ENCODE results near the gene PREX1. TPM values are rescaled to one million over a fixed set of nuclear protein-coding genes. Genes with fewer than 3 reads are reported as not detected.

PREX1 gene
- total RNA-seq, 1 donor from 2014 or later: 78.2 TPM

DNA sequence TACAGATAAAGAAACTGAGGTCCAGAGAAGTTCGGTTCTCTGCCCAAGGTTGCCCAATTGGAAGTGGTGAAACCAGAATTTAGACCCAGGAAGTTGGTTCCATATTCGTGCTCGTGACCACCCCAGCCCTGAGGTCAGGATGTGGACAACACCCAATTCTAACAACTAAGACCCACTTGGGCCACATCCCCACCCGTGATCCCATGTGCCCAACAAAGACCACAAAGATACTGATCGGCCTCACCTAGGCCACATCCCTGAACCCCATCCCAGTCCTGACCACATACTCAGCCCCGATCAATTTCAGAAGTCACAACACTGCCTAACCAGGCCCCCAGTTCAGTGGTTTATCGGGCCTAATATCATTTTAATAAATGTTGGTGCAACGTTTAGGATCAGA is 138.4 kb downstream of the PREX1 start:
- no peaks in the 10 kb centered on the region for H3K27me3 ChIP-seq (ENCODE audit: low read depth)
- TF ChIP-seq, protein P1, sequence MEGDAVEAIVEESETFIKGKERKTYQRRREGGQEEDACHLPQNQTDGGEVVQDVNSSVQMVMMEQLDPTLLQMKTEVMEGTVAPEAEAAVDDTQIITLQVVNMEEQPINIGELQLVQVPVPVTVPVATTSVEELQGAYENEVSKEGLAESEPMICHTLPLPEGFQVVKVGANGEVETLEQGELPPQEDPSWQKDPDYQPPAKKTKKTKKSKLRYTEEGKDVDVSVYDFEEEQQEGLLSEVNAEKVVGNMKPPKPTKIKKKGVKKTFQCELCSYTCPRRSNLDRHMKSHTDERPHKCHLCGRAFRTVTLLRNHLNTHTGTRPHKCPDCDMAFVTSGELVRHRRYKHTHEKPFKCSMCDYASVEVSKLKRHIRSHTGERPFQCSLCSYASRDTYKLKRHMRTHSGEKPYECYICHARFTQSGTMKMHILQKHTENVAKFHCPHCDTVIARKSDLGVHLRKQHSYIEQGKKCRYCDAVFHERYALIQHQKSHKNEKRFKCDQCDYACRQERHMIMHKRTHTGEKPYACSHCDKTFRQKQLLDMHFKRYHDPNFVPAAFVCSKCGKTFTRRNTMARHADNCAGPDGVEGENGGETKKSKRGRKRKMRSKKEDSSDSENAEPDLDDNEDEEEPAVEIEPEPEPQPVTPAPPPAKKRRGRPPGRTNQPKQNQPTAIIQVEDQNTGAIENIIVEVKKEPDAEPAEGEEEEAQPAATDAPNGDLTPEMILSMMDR (IDR thresholded peaks at IDR 0.05): no peak
- H3K9me3 ChIP-seq: no peaks in the 10 kb centered on the region
- peaks cover 44% of the 10 kb centered on the region for H3K36me3 ChIP-seq
- no peak for ATAC-seq
- H3K4me3 ChIP-seq: no peak overlapping the region
- peaks cover 36% of the 10 kb centered on the region for H3K4me1 ChIP-seq
- intact Hi-C loops (cut with DNase I): no loop called here
- no peak for DNase-seq
- no peak overlapping the region for H3K27ac ChIP-seq

DNA sequence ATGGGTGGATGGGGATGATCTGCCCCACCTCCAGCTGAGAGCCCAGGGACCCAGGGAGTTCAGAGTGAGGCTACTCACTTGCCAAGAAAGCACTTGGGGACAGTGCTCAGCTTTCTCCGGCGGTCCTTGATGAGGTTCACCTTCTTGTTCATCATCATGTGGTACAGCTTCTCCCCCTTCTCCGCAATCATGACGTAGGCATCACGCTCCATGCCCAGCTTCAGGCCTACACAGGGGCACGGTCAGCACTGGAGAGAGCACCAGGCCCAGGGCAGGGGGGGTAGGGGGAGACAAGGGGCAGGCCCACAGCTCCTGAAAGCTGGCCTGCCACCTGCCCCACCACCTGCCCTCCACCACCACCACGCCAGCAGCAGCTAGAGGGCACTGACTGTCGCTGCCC is 139.2 kb downstream of the PREX1 start:
- Histone ChIP-seq H3K27ac (no peak overlapping the region), H3K27me3 (ENCODE audit: low read depth) (no peaks in the 10 kb centered on the region), H3K36me3 (peaks cover 37% of the 10 kb centered on the region), H3K4me3 (no peak overlapping the region), H3K9me3 (no peaks in the 10 kb centered on the region), H3K4me1 (peaks cover 44% of the 10 kb centered on the region)
- DNase-seq (no peak), ATAC-seq (no peak)
- intact Hi-C loops (cut with DNase I): no loop called here
- TF ChIP-seq, protein P1 (IDR thresholded peaks at IDR 0.05): no peak

DNA sequence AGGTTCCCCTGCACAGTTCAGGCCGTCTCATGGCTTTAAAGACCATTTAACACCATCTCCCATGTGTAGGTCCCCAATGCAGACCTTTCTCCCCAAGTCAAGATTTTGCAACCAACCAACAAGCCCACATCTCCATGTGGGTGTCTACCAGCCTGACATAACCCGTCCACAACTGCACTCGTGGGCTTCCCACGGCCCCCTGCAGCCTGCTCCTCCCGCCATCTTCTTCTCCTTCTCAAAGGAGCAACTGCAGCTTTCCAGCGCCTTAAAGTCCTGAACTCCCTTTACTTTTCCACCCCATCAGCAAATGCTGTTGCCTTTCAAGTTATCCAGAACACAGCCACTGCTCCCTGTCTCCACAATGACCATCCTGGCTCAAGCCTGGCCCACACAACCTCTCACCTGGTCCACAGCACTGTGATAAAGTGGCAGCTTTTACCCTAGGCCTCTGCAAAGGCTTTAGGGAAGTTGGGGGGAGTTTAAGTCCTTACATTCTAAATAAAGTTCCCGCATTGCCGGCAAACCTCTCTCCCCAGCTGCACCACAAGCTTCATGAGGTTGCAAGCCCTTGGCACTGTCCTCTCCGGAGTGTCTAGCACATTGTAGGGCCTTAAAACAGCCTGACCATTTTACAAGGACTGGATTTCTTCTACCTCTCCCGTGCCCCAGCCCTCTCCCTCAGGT is 140.5 kb downstream of the PREX1 start:
- TF ChIP-seq, protein P1 (IDR thresholded peaks at IDR 0.05): no peak
- intact Hi-C loops (cut with DNase I): no loop called here
- ATAC-seq: no peak
- Histone ChIP-seq H3K36me3 (peaks cover 35% of the 10 kb centered on the region), H3K27me3 (ENCODE audit: low read depth) (no peaks in the 10 kb centered on the region), H3K9me3 (no peaks in the 10 kb centered on the region), H3K27ac (peak overlapping the region; percentile 14), H3K4me3 (no peak overlapping the region), H3K4me1 (peaks cover 58% of the 10 kb centered on the region)
- no peak for DNase-seq

DNA sequence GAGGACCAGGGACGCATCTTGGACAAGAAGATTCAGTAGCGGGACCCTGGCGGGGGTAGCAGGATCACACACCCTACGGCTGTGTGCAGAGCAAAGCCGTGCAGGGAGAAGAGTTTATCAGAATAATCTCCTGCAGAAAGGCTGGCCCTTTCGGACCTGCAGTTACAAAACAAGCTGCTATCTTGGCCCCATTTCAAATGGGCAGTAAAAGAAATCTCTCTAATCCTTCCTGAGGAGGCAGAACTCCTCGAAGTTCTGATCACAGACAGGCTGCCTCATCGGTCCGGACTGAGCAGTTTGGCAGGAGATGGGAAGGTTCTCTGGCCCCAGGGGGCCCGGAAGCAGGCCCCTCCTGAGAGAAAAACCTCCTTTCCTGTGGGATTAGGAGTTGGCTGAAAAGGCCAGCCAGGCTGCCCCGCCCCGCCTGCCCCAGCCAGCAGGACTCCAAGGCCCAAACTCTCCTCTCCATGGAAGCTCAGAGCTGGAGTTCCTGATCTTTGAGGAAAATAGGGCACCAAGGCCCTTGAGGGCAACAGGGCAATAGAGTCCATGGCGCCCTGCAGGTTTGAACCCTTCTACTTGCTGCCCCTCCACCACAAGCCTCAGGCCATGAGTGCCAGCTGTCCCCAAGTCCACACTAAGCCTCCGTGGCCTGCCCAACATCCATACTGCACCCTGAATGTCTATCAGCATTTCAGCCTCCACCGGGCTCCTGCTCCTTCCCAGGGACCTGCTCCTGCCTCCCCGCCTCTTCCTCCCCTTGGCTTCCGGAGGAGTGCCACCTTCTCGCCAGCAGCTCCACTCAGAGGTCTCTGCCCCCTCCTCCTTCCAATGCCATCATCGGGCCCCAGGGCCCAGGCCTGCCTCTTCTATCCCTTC is 141.3 kb downstream of the PREX1 start:
- no peak overlapping the region for H3K4me3 ChIP-seq
- H3K4me1 ChIP-seq: peaks cover 64% of the 10 kb centered on the region
- no peak for DNase-seq
- no peak for ATAC-seq
- intact Hi-C loops (cut with DNase I): no loop called here
- H3K36me3 ChIP-seq: peaks cover 31% of the 10 kb centered on the region
- TF ChIP-seq, protein P1 (IDR thresholded peaks at IDR 0.05): no peak
- no peaks in the 10 kb centered on the region for H3K27me3 ChIP-seq (ENCODE audit: low read depth)
- H3K27ac ChIP-seq: peak overlapping the region; percentile 14
- no peaks in the 10 kb centered on the region for H3K9me3 ChIP-seq

DNA sequence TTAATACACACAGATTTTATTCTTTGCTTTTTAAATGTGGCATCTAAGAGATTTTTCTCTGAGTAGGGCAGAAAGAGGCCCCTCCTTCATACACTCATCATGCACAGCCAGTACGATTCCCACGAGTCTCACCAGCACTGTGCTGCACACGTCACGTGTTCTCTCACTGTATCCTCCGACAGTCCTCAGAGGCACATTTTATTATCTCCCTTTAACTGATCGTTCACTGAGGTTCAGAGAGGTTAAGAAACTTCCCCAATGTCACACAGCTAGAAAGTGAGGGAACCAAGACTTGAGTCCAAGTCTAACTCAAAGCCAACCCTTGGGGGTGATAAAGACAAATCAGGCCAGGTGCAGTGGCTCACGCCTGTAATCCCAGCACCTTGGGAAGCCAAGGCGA is 142.5 kb downstream of the PREX1 start:
- intact Hi-C loops (cut with DNase I): no loop called here

More for the DNA sequence above, 142.5 kb downstream of the PREX1 start:
- Histone ChIP-seq H3K27ac (no peak overlapping the region), H3K4me1 (peaks cover 64% of the 10 kb centered on the region), H3K4me3 (no peak overlapping the region), H3K36me3 (peaks cover 32% of the 10 kb centered on the region), H3K27me3 (ENCODE audit: low read depth) (no peaks in the 10 kb centered on the region), H3K9me3 (no peaks in the 10 kb centered on the region)
- ATAC-seq (no peak), DNase-seq (peak; percentile 0)
- TF ChIP-seq, protein P1 (IDR thresholded peaks at IDR 0.05): no peak

Data from lower lobe of right lung (tissue), 2 donors.